GM12878 (cell line): Measurements from ENCODE around the gene TPRA1. TPM values are rescaled to one million over a fixed set of nuclear protein-coding genes. Genes with fewer than 3 reads are reported as not detected.

ENCODE experiments used
- ATAC-seq: fragments of 200-7000 bp; cut with Tn5 transposase; 3 replicates; pipeline ENCODE4 v1.9.1; 2020; ENCODE audit warnings: mild to moderate bottlenecking, moderate library complexity
- BruUV-seq: library from RNA; stranded (reverse); fragments of 400-500 nt; replicated peaks from 2 replicates; lab custom pipeline; 2021; lab: Mats Ljungman, UMichigan
- CTCF ChIA-PET: fragments of 300-600 bp; sonication (Branson Sonifier 250); formaldehyde crosslinking; extraction: SDS; loops from one replicate; lab custom pipeline; 2021; ENCODE audit warnings: inconsistent platforms; lab: Yijun Ruan, JAX
- POLR2A ChIA-PET: fragments of 350-600 bp; formaldehyde crosslinking; extraction: SDS; loops from one replicate; lab custom pipeline; 2021; ENCODE audit warnings: inconsistent platforms; lab: Charles Lee
- RAD21 ChIA-PET: fragments of 300-600 bp; sonication (Branson Sonifier 250); formaldehyde crosslinking; loops from one replicate; lab custom pipeline; 2023; ENCODE audit warnings: antibody characterized with exemption; ENCODE audit not compliant: unreplicated experiment; lab: Charles Lee
- SMC1A ChIA-PET: fragments of 300-600 bp; sonication (Branson Sonifier 250); formaldehyde crosslinking; loops from one replicate; lab custom pipeline; 2023; ENCODE audit not compliant: unreplicated experiment, uncharacterized antibody; lab: Charles Lee
- DNase-seq: peaks from one replicate; pipeline ENCODE4 v3.0.0-alpha.2; 2011; ENCODE audit warnings: low read depth, low spot score
- FAIRE-seq: peaks from 3 replicates; lab custom pipeline; 2011; peaks lifted over from hg19 to GRCh38; lab: Jason Lieb, UNC
- H2AFZ ChIP-seq: 2 replicates; pipeline ENCODE4 v1.6.0; 2011; ENCODE audit warnings: low read depth, low read length, control low read depth; ENCODE audit not compliant: control insufficient read depth
- H3K27ac ChIP-seq: 2 replicates; pipeline ENCODE4 v1.5.1; 2011; ENCODE audit warnings: control low read depth; ENCODE audit not compliant: control insufficient read depth, insufficient read depth
- H3K27me3 ChIP-seq, 2 experiments: replicated peaks in 1 of 2; 2 replicates each; pipeline versions ENCODE4 v1.6.0 to v1.6.1; 2011; ENCODE audit warnings: low read length in 1 of 2; ENCODE audit not compliant: control insufficient read depth in 2 of 2, insufficient read depth in 2 of 2
- H3K36me3 ChIP-seq, 2 experiments: 2 replicates each; pipeline ENCODE4 v1.5.1; 2011; ENCODE audit warnings: low read length in 1 of 2; ENCODE audit not compliant: control insufficient read depth in 2 of 2, insufficient read depth in 2 of 2
- H3K4me1 ChIP-seq: 2 replicates; pipeline ENCODE4 v1.6.1; 2011; ENCODE audit warnings: mild to moderate bottlenecking, low read length, moderate library complexity, mixed read lengths; ENCODE audit not compliant: control insufficient read depth, insufficient read depth
- H3K4me2 ChIP-seq: 2 replicates; pipeline ENCODE4 v1.6.0; 2011; ENCODE audit warnings: control low read depth; ENCODE audit not compliant: control insufficient read depth, insufficient read depth
- H3K4me3 ChIP-seq: fragments of 200-600 bp; sonication (generic); 2 replicates; pipeline ENCODE4 v1.5.1; 2016
- H3K79me2 ChIP-seq: 2 replicates; pipeline ENCODE4 v1.6.0; 2011; ENCODE audit warnings: low read length; ENCODE audit not compliant: control insufficient read depth, insufficient read depth
- H3K9ac ChIP-seq: 2 replicates; pipeline ENCODE4 v1.8.0; 2011; ENCODE audit warnings: low read length, control low read depth, mixed read lengths; ENCODE audit not compliant: control insufficient read depth, insufficient read depth
- H3K9me3 ChIP-seq: replicated peaks from 3 replicates; pipeline ENCODE4 v1.5.1; 2011; ENCODE audit warnings: mild to moderate bottlenecking, low read length; ENCODE audit not compliant: control insufficient read depth, insufficient read depth
- H4K20me1 ChIP-seq: 2 replicates; pipeline ENCODE4 v1.6.0; 2011; ENCODE audit not compliant: control insufficient read depth, insufficient read depth
- ESRRA ChIP-seq: IDR thresholded peaks from 2 replicates; pipeline ENCODE4 v1.6.1; 2012; ENCODE audit warnings: mild to moderate bottlenecking, low read length, improper control_type of control experiment
- ZBTB40 ChIP-seq: fragments of 450-650 bp; IDR thresholded peaks from 2 replicates; pipeline ENCODE4 v1.6.1; 2016; ENCODE audit warnings: mild to moderate bottlenecking, moderate library complexity, borderline replicate concordance
- WGBS: methylation state at CpG from one replicate; pipeline ENCODE4 v1.1.6; 2016; ENCODE audit warnings: low lambda C conversion rate; ENCODE audit not compliant: insufficient replicate concordance, insufficient coverage; ENCODE audit errors: missing lambda C conversion rate; 5-methylcytosine and 5-hydroxymethylcytosine counted together
- in situ Hi-C: fragments of 300-500 bp; cut with MboI; formaldehyde crosslinking; loops from 9 replicates; pipeline ENCODE4 v1.14.3; 2018; ENCODE audit warnings: mixed read lengths
- intact Hi-C: fragments of 100-400 bp; cut with micrococcal nuclease; formaldehyde crosslinking; loops from one replicate; pipeline ENCODE4 v1.14.2; 2022; ENCODE audit not compliant: unreplicated experiment
- polyA plus RNA-seq, 11 experiments: library from polyadenylated mRNA; depleted of rRNA in 4 of 11; unstranded in 6 of 11; stranded (reverse) in 5 of 11; fragments of >200 nt; fragmentation: Nextera tagmentation in 4 of 11; fragmentation: Illumina TruSeq in 1 of 11; extraction: Ambion mirVana in 4 of 11; extraction: Trizol in 1 of 11; gene quantifications; 1 replicate in 1 of 11; 2 replicates in 10 of 11; pipeline versions ENCODE4 v1.2.1 to v1.2.3, GENCODE V29; 2011 to 2016; ENCODE audit warnings: inconsistent platforms in 2 of 11, missing spikeins in 2 of 11, low read depth in 1 of 11
- total RNA-seq, 4 experiments: library from RNA; depleted of rRNA in 3 of 4; stranded (reverse); fragments of >200 nt in 3 of 4; fragmentation: Illumina TruSeq in 1 of 4; extraction: Trizol in 1 of 4; gene quantifications; 2 replicates each; pipeline versions ENCODE4 v1.2.1 to v1.2.3, GENCODE V29; 2013 to 2021

The TPRA1 gene
- total and polyA plus RNA-seq, 10 of the 15 experiments (the other 5 are each of a cell fraction or from before 2014, with no cell fraction given): 1.8 to 39.6 (median 26.6) TPM

GRCh38 chr3:127600749-127601456 lies 10.4 kb upstream of the TPRA1 start:
- H3K36me3 ChIP-seq: peaks cover 16 to 26% of the 10 kb centered on the region in 2 experiments

More at GRCh38 chr3:127600749-127601456, 10.4 kb upstream of the TPRA1 start:
- intact Hi-C loops: no loop called here
- Histone ChIP-seq H2AFZ (no peak overlapping the region), H3K9me3 (no peaks in the 10 kb centered on the region), H4K20me1 (no peaks in the 10 kb centered on the region), H3K4me2 (peak overlapping the region; percentile 72), H3K9ac (peak overlapping the region; percentile 54), H3K27me3 (no peaks in the 10 kb centered on the region), H3K79me2 (peaks cover 62% of the 10 kb centered on the region), H3K27ac (no peak overlapping the region; the same call in 1 of the 2 replicates), H3K4me3 (peak overlapping the region; percentile 94), H3K4me1 (peaks cover 23% of the 10 kb centered on the region)
- ATAC-seq (no peak), DNase-seq (no peak), FAIRE-seq (no peak)
- CTCF ChIA-PET: interaction anchor here (1.2 to 2.7 kb wide), 2 partner anchors 26 to 56 kb away, joined by 3 to 10 read pairs; no protein-coding TSS in a partner anchor
- SMC1A ChIA-PET: no interaction called here
- RAD21 ChIA-PET: interaction anchor here (1.1 kb wide), 1 partner anchor 26 kb away, joined by 3 read pairs; no protein-coding TSS in a partner anchor
- TF ChIP-seq ESRRA (no peak), ZBTB40 (peak; percentile 75)
- in situ Hi-C loops: no loop called here
- no TSS peak for BruUV-seq
- WGBS: 52% methylated on average over 6 of the region's 6 CpGs
- POLR2A ChIA-PET: no interaction called here
